Measurements from ENCODE around the gene CYP1A2.

DNA sequence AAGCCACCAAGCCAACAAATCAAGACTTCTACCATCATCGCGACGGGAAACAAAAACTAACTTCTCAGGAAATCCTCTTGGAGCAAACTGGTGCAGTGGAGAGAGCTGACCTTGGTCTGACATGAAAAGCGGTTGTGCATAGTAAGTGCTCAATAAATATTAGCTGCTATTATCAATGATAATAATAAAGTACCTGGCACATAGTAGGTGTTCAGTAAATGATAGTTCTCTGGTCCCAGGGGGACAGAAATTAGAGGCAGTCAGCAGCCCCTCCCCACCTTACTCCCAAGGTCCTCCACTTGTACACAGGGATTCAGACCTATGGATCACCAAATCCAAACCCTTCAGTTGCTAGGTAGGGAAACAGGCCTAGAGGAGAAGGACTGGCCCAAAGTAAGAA, 27.2 kb downstream of the CYP1A2 start:
- TF ChIP-seq CTCF (IDR thresholded peaks at IDR 0.05) = no peak
- TF ChIP-seq EZH2 (IDR thresholded peaks at IDR 0.05; ENCODE audit: borderline replicate concordance, insufficient read depth, low read depth, low read length, poor library complexity, severe bottlenecking) = no peak
